IPS-NIHi11 (cell line): ENCODE results near the gene MAPK8IP1.

Experiments
- DNase-seq: peaks from one replicate; pipeline ENCODE4 v3.0.0; 2012; ENCODE audit warnings: mixed read lengths, low spot score

The MAPK8IP1 gene

GRCh38 chr11:45909594-45910475 lies 24.4 kb downstream of the MAPK8IP1 start:
- DNase-seq, result no peak

DNA sequence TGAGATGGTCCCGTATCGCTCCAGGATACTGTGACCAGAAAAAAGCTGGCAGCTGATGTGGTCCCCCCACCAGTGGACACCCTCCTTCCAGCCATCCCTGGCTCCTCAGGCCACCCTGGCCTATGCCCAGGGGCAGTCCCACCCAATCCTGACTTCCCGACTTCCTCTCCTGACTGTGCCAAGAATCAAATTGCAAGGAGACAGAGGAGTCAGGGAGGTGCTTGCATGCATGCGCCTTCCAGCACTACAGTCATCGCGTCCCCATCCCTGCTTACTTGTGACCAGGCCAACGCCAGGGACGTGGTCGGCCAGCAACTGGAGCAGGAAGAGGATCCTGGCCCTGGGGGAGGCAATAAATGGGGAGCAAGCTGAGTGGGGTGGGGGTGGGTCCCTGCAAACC lies 25.2 kb downstream of the MAPK8IP1 start:
- no peak for DNase-seq

DNA sequence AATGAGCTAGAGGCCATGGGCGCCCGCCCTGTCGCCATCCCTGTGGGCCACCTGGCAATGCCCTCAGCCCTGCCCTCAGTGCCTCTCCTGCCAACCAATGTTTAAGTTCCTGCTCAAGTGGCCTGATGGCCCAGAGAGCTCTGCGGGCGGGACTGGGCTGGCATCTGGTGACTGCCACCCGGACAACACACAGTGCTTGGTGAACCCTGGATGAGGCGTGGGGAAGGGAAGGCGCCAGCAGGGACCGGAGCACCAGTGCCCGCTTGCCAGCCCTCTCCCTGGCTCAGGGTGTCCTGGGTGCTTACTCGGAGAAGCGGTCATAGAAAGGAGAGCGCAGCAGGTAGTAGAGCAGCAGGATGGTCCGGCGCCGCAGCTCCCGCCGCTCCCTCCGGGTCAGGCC lies 28.1 kb downstream of the MAPK8IP1 start:
- DNase-seq, result no peak

GRCh38 chr11:45913942-45914635 lies 28.6 kb downstream of the MAPK8IP1 start:
- DNase-seq, result no peak

DNA sequence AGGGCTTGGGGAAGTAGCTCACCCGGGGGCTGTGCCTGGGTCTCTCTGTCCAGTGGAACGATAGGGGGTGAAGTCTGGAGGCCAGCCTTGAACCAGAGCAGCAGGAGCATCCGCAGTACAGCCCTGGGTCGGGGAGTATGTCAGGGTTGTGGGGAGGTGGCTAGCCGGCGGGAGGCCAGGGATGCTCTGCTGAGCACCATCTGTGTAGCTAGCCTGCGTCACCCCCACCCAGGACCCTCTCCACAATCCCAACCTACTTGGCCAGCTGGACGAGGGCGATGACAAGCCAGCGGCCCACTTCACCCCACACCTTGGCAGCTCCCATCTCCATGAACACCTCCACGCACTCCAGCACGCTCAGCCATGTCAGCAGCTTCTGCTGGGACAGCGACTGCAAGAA lies 30.0 kb downstream of the MAPK8IP1 start:
- DNase-seq, result no peak

- no peak for DNase-seq
Observed at GRCh38 chr11:45917286-45917622, 31.8 kb downstream of the MAPK8IP1 start.

DNA sequence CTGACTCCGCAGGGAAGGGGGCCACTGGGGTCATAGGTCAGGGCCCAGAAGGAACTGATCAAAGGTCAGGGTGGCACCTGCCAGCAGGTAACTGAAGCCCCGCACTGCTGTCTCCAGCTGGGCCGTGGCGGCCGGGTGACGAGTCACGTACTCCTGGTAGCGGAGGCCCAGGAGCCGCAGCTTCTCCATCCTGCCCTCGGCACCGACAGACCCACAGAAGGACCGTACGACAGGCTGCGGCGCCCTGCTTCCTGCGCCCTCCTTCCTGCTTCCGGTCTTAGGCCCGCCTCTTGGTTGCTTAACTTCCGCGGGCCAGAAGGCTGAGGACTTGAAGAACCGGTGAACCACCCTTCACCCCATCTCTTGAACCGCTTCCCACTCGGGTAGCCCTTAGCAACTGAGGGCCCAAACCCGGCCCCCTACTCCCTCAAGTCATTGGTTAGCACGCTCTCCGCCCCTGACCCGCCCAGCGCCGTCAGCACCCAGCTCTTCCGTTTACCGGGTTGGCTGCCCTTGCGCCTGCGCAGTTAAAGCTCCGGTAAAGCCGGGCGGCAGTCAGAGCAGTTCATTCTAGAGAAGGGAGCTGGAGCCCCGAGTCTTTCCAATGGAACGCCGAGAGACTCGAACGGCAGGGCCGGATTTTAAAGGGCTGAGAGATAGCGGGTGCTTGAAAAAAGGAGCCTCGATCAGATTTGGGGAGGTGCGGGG lies 32.3 kb downstream of the MAPK8IP1 start, which contains the start of gene PEX16:
Gene PEX16, minus strand, starts transcription at position 255 of the 708 bp plus-strand sequence. Its CDS starts 66 bp downstream, at position 189.
- peak; percentile 96 for DNase-seq

GRCh38 chr11:45918331-45918941 lies 33.0 kb downstream of the MAPK8IP1 start:
- peak; percentile 82 for DNase-seq

DNA sequence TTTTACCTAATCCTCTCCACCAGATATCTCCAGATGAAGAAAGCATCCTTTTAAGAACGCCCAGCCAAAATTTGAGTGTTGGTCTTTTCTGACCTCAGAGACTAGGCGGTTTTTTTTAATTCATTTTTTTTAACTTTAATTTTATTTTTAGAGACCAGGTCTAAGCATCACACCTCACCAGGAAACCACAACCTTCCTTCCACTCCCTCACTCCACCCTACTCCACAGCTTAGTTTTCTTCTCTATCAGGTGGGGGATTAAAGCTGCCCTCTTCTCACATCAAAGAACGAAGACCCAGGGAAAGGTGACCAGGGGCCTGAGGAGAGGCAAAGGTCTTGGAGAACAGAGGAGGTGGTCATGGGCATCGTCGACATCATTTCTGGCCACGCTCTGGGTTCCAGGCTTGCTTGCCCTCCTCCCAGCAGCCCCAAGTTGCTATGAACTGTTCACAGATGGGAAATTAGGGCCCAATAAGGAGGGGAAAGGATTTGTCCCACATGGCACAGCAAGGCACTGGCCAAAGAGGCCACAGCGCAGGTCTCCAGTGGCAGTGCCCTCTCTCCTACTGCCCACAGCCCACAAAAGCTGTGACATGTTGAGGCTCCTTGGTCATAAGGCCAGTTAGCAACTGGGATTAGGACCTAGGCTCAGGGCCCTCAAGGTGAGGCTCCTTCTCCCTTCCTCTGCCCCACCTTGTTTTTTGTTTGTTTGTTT lies 33.7 kb downstream of the MAPK8IP1 start:
- DNase-seq, result no peak

GRCh38 chr11:45919806-45920530 lies 34.5 kb downstream of the MAPK8IP1 start:
- no peak for DNase-seq

GRCh38 chr11:45920531-45921477 lies 35.4 kb downstream of the MAPK8IP1 start:
- no peak for DNase-seq

DNA sequence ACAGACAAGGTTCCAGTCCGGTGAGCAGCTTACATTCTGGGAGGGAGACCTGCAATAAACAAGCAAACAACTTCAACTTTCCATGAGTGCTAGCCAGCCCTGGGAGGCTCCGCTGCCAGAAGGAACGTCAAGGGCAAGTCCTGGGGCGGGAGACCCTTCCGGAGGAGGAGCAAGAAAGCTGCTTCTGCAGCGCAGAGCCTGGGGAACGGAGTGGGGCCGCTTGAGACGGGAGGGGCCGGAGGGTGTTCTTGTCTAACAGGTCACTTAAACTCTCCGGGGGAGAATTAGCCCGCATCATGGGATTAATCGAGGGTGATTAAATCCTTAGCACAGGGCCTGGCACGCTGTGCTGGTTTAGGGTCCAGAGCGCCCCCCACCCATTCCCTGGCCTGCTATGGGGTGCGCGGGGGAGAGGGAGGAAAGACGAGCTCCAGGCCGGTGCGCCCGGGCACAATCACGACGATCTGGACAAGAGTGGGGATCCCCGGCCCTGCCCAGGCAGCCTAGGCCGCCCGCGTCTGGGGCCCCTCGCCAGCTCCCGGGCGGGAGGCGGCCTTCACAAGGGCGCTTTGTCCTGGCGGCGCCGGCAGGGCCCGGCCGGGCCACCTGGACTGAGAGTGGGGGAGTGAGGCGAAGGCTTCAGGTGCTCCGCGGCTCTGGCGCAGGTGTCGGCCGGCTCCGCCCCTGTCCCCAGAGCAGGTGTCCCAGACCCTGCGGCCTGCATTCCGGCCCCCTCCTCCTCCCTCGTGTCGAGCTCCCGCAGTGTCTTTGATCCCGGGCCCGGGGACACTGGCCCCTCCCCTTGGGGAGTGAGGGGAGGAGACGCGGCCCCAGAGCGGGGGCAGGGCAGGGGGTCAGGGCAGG lies 36.3 kb downstream of the MAPK8IP1 start:
- peak; percentile 89 for DNase-seq

GRCh38 chr11:45922425-45923082 lies 37.1 kb downstream of the MAPK8IP1 start, which contains the start of gene LARGE2:
LARGE2 (plus strand) TSS chr11:45922656; CDS start chr11:45922883, 227 bp downstream.
- DNase-seq, result peak; percentile 98

DNA sequence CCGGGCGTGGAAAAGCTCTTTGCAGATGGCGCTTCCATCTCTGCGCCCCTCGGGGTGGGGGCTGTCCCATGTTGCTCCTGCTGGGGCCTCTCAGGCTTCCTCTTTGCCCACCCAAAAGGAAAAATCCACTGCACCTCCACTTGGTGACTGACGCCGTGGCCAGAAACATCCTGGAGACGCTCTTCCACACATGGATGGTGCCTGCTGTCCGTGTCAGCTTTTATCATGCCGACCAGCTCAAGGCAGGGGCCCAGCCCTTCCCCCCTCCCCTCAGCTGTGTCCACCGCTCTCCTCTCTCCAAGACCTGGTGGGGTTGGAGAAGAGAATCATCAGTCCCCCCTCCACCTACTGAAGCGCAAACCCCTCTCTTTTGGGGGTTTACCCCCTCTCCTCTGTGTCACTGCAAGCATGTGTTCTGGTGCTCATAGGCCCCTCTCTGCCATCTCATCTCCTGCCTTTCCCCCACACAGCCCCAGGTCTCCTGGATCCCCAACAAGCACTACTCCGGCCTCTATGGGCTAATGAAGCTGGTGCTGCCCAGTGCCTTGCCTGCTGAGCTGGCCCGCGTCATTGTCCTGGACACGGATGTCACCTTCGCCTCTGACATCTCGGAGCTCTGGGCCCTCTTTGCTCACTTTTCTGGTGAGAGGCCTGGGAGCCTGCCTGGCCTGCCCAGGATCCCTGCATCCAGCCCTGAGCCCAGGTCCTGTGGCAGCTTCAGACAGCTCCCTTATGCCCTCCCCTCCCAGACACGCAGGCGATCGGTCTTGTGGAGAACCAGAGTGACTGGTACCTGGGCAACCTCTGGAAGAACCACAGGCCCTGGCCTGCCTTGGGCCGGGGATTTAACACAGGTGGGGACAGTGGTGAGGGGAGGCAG lies 38.8 kb downstream of the MAPK8IP1 start:
- no peak for DNase-seq

GRCh38 chr11:45924927-45925326 lies 39.5 kb downstream of the MAPK8IP1 start:
- no peak for DNase-seq

- DNase-seq, result no peak
Observed at GRCh38 chr11:45925550-45925949, 40.1 kb downstream of the MAPK8IP1 start.

GRCh38 chr11:45926001-45926401 lies 40.5 kb downstream of the MAPK8IP1 start:
- no peak for DNase-seq
